Measurements from ENCODE around the gene PDIA2.
"Not testable (repeated sequence)": the region's sequence is repeated elsewhere in the genome, so short reads cannot be mapped to it uniquely, and the experiment has no call there.

PDIA2 gene

DNA sequence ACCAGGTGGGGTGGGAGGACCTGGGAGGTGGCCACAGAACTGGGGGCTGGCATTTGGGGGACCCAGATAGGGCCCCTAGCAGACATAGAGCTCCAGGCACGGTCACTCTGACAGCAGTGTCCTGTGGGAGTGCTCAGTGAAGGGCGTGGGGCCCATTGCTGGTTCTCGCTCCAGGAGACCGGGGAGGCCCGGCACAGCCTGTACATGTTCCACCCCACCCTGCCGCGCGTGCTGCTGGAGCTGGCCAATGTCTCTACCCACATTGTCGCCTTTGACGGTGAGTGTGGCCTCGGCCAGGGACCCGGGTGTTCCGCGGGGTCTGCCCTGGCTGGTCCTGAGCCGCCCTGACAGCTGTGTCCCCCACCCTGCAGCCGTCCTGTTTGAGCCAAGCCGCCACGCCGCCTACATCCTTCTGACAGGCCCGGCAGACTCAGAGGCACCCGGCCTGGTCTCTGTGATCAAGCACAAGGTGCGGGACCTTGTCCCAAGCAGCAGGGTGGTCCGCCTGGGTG is 18.5 kb upstream of the PDIA2 start:
- no peak for DNase-seq

DNA sequence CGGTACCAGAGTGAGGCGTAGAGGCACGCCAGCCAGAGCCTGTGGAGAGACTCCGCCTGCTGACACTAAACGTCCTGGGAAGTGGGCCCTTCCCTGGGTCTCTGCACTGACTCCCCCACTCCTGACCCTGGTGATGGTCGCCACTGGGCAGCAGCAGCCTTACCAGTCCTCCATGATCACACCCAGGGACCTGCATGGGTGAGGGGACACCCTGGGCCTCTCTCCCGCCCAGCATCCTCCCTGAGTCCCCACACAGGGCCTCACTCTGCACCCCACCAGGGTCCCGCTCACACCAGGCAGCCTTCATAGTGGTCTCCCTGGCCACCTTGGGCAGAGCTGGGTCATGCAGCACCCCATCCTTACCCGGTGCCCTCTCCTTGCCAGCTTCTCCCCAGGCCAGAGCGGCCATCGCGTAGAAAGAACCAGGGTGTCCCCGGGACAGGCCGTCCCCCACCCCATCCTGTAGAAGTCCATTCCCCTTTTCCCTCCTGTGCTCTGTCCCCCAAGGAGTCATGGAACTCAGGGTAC is 17.9 kb upstream of the PDIA2 start:
- DNase-seq: no peak

DNA sequence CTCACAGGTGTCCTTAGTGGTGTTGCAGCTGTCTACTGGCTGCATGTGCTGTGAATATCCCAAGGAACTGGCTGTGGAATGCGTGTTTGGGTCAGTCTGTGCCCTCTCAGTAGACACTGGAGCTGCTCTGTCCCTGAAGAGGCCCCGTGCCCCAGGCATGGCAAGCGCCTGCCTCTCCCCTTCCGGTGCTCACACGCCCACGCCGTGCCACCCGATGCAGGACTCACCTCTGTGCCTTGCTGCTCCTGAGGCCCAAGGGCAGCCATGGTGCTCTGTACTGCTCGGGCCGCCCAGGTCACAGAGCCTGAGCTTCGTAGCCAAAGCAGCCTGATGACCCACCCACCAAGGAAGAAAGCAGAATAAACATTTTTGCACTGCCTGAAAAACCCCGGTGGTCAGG is 17.3 kb upstream of the PDIA2 start:
- DNase-seq: no peak

DNA sequence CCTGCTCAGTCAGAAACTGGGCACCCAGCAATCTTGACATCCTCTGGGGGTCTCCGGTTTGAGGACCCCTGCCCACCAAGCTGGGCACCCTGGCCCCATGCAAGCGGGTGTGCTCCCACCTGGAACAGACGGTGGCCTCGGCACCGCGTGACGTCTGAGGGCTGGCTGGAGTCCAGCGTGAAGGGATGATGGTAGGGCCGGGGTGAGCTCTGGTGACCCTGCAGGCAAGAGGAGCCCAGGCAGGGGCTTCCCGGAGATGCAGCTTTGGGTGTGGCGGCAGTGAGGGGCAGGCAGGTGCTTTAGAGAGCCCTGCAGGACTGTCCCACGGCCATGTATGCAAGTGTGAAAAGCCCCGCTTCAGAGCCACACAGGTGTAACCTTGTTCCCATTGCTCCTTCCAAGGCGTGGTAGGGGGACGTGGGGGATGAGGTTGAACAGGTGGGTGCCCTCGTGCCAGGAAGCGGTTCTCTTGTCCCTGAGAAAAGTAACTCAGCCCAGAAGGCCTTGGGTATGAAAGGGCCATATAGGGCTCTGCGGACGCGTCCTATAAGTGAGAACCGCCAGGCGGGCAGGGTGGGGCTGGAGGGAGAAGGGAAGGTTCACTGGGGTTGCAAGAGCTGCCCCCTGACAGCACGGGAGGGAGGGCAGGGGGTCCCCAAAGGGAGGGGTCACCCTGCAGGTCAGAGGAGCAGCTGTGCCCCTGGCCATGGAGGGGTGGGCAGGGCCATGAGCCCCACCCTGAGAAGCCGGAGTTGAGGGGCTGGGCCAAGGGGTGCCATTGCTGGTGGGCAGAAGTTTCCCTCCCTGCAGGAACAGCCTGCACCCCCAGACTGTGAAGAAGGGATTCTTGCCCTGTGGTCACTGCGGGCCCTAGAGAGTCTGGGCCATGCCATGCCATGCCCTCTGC is 16.5 kb upstream of the PDIA2 start:
- no peak for DNase-seq

DNA sequence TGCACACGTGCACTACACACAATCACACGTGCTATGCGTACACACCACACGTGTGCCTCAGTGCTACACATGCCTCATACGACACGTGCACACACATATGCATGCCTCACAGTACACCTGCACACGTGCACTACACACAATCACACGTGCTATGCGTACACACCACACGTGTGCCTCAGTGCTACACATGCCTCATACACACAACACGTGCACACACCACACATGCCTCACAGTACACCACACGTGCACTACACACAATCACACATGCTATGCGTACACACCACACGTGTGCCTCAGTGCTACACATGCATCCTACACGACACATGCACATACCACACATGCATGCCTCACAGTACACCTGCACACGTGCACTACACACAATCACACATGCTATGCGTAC is 15.4 kb upstream of the PDIA2 start:
- not testable (repeated sequence) for DNase-seq

DNA sequence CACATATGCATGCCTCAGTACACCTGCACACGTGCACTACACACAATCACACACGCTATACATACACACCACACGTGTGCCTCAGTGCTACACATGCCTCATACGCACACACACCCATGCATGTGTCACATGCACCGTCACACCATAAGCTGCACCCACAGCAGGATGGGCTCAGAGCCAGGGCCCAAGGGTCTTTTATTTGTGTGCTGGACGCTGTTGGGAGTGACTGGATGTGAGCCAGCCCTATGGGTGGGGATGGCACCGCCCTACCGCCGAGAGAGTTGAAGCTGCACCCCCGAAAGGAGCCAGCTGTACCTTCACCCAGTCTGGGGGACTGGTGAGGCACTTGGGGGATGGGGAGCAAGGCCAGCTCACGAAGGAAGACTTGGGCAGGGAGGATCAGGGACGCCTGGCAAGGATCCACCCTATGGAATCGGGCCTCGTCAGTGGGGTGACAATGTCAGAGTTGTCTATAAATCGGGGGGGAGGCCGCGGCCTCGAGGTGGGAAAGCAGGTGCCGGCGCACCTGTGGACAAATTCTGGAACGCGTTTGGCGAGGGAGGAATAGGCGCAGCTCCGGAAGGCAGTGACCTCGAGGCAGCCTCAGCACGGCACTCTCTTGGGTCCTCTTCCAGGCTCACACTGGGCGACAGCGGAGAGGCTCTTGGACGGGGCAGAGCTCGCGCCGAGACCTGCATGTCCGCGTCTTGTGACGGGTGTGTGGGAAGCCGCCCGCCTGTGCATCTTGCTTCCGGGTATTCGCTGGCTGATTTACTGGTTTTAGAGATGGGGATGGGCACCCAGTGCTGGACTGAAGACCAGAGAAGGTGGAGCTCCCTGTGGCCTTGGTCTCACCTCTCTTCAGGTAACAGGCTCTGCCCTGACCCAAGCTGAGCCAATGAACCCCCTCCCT is 14.6 kb upstream of the PDIA2 start:
- no peak for DNase-seq

DNA sequence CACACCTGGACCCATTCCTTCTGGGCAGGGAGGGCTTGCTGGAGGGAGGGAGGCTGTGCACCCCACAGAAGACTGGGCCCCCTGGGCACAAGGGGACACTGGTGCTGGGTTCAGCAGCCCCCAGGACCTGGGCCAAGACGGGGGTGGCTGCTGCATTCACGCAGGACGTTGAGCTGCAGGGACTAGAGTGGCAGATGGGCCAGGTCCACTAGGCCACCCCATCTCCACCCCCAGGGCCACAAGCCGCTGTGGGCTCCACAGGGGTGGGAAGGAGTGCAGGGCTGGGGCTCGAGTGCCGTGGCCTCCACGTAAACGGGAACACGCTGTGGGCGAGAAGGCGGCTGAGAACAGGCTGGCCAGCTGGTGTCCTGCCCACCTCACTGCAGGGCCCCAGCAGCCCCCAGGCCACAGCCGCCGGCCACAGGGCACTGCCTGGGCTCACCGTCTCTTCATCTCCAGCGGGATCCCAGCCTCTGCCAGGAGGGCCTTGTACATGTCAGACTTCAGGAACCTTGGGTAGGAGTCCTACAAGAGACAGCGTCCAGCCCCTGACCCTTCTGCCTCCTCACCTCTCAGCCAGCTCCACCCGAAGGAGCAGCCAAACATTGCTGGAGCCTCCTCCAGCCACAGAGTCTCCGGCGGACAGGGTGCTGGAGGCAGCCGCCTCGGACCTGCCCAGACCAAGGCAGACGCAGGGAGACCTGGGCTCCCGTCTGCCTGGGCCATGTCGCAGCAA is 13.7 kb upstream of the PDIA2 start:
- DNase-seq: no peak

DNA sequence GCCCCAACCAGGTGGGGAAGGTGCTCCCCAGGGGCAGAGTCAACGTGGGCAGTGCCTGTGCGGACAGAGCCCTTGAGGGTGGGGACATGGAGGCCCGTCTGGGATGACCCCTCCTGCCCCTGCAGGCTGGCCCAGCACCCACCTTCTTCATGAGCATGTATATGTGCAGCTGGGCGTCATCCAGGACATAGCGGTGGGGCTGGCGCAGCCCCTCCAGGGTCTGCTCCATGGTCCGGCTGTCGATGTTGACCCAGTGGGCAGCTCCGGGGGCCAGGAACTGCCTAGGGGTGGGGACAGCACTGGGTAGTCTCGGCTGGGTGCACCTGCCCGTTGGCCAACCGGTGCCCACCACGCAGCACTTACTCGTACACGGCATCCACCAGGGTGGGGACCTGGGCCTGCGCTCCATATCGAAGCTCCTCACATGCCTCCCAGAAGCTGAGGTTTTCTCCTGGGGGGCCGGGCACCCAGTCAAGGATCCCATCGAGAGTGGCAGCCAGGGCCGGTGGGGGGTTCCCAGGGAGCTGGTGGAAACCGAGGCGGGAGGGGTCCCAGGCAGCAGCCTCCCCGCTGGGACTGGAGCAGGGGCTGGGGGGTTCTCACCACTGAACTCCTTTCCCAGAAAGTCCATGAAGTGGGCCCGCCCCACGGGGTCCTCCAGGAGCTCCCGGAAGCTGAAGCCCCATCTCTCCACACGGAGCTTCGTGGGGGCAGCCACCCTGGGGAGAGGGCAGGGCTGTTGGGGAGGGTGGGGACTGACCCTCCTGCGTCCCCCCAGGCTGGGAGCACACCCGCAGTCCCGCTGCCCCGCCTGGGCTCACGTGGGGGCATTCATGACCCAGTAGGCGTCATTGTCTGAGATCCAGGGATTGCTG is 12.3 kb upstream of the PDIA2 start:
- DNase-seq: no peak

DNA sequence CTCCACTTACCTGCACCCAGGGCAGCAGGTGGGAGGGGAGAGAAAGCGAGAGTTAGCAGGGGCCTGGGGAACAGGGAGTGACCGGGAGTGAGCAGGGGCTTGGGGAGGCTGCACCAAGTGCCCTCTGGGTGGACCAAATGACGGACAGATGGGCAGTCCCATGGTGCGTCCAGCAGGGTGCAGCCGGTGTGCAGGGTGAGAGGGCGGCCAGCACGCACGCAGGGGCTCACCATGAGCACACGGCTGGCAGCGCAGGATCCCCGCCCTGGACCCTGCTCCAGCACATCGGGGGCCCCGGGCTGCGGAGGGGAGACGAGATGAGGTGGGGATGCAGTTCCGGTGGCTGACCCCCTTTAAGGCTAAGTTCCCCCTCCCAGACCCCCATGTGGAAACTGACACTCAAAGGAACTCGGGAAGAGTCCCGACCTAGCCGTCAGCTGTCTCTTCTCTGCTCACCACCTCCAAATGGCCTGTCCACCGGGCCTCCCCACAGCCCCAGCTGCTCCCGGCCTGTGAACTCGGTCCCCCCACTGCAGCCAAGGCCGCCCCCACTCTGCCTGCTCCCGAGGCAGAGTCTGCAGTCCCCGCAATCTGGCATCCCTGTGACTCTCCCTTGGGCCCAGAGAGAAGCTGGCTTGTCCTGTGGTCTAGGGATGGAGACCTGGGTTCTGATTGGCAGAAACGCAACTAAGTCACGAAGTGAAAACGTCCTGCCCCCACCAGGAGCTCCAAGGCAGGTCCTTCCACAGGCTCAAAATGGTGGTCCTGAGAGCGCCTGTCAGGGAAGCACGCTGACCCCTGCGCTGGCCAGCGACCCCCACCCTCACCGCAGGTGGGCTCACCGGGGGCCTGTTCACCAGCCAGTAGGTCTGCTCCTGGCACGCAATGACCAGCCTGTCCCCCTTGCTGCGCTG is 10.1 kb upstream of the PDIA2 start:
- DNase-seq: no peak

DNA sequence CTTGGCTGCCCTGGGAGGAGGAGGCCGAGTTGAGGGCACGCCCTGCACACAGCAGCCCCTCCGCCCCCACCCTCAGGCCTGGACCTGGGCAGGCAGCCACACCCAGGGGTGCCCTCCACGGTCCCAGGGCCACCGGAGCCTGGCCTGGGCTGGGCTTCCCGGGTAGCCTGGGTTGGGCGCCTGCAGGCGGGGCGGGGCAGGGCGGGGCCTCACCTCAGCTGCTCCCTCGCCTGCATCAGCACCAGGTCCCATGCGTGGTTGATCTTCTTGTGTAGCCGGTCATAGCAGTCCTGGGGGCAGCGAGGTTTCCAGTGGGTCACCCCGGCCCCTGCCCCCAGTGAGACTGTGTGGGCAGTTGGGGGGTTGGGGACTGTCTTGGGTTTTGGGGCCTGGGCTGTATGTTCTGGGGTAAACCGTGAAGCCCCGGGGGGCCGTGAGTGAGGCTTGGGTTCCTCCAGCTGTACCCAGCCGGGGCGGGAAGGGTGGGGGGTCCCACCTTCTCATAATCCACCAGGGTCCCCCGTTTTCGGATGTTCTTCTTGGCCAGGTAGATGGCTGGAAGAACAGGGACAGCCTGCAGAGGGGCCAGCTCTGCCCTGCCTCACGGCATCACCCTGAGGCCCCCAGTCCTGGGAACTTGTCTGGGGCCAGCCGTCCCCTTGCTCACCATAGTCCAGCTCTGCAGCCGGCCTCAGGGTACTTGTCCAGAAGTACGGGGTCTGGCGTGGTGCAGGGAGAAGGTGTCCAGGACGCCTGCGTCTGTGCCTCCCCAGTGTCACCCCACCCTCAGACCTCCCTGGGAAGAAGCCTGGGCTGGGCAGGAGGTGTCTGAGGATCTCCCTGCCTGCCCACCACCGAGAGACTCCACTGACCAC is 9.2 kb upstream of the PDIA2 start:
- DNase-seq: no peak

DNA sequence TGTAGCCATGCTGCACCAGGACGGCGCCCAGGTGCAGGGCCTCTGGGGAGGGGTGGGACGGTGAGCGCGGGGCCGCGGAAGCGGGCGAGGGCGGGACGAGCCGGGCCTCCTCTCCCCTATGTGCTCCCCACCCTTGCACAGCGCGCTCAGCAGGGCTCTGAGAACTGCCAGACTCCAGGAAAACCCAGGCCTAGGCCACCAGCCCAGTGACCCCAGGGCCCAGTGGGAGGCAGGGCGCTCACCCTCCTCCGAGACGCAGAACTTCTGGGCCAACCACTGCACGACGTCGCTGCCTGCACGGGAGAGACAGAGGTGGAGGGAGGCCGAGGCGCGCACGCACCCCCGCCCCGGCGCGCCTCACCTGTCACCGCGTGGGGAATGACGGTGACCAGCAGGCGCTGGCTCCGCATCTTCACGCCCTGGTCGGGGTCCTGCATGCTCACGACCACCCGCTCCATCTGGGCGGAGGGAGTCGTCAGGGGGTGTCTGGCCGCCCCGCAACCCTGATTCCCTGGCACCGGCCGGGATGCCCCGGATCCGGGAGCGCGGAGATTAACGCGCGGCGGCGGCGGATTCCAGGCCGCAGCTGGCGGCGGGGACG is 7.8 kb upstream of the PDIA2 start:
- no peak for DNase-seq

DNA sequence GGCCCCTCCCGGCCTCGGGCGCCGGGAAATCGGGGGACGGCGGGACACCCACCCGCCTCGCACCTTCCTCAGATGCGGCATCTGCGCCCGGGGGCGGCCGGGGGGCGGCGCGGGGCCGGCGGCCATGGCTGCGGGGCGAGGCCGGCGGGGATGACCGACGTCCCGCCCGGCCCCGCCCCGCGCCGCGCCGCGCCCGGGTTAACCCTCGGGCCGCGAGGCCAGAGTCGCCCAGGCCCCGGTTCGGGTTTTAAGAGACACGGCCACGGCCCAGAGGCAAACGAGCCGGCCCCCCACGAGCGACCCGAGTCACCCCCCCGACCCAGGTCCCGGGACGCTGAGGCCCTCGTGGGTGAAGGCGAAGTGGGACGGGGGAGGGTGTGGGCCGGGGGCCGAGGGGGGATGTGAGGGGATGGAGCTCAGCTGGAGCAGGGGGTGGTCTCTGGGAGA is 7.2 kb upstream of the PDIA2 start, which contains the start of gene RGS11:
Gene RGS11, minus strand, starts transcription at position 159 of the 447 bp plus-strand sequence. Its CDS starts 33 bp downstream, at position 126.
- no peak for DNase-seq

DNA sequence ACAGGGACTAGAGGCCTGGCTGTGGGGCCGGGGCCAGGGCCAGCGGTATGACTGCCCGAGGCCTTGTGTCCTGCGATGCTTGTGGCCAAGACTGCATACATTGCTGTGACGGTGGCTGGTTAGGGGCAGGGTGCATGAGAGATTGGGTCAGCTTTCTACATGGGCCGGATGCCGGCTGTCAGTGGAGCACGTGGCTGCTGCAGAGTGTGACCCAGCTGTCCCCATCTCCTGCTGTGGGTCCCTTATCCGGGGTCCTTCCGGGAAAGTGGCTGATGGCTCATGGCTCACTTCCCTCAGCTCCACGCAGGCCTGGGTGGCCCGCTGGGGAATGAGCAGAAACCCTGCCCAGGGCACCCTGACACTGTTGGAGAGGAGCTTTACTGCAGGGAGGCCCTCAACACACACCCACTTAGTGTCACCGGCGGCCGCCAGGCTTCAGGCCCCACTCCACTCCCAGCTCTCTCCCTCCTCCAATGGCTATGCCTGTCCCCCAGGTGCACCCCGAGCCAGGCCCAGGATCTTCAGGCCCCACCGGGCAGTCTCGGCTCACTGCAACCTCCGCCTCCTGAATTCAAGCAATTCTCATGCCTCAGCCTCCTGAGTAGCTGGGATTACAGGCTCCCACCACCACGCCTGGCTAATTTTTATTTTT is 6.4 kb upstream of the PDIA2 start:
- no peak for DNase-seq

DNA sequence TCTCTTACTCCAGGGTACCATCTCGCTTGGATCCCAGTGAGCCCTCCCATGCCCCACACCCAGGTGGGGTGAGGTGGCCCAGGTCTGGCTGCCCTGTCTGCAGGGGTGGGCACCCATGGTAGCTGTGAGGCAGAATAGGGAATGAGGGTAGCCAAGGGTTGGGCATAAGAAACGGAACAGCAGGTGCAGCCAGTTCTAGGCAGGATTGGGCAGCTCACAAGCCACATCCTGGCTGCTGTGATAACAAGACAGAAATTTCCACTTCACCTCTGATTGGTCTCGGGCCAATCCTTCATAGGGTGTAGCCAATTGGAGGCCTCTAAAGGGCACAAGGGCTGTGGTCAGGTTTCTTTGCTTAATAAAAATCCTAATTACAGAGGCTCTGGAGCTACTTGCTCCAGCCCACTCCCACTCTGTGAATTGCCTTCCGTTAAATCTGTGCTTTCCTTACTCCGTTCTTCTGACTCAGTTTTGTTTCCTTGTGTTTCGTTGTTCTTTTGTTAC is 4.0 kb upstream of the PDIA2 start:
- no peak for DNase-seq

DNA sequence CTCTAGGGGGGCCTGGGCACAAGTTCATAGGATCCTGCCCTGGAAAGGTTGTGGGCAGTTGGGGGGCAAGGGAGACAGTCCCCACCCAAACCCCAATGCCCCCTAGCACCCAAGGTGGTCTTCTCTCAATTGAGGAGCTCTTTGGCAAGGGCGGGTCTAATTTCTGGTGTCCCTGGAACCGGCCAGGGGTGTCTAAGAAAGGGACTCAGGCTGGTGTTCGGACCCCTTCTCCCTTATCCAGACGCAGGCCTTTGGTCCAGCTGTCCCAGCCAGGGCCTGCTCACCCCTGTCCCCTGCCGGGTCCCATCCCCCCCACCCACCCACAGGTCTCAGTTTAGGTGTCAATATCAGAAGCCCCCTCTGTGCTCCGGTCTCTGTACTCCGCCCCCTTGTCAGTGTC is 3.4 kb upstream of the PDIA2 start:
- no peak for DNase-seq

DNA sequence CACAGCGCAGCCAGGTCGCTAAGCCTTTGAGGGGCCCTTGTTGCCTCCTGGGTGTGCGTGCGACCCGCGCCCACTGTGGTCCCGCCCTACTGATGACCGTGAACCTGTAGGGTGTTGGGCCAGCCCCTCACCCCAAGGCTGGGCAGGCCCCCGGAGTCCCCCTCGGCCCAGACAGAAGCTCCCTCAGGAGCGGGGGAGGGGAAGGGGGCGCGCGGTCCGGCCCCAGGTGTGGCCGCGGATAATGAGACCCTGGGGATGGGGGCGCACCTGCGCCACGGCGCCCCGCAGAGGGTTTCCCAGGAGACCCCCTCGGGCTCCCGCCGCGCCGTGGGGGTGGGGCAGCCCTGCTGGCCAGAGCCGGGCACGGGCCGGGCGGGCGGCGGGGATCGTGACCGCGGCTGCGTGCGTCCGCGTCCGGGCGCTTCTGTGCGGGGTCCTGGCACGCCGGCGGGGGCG is 2.9 kb upstream of the PDIA2 start:
- no peak for DNase-seq

DNA sequence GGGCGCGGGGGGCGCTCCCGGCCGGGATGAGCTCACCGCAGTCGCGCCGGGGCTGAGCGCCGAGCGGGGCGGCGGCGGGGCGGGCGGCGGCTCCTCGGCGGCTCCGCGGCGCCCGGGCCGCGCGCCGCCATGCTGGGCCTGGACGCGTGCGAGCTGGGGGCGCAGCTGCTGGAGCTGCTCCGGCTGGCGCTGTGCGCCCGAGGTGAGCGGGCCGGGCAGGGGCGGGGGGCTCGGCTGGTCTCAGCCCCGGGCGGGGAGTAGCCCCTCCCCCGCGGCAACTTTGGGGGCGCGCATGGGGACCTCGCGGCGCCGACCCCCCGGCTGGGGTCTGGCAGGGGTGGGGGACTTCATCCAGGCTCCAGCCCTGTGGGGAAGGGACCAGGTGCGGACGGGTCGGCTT is 2.4 kb upstream of the PDIA2 start, which contains the start of gene ARHGDIG:
Gene ARHGDIG, plus strand, starts transcription at position 40 of the 400 bp plus-strand sequence. Its CDS starts 90 bp downstream, at position 130.
- no peak for DNase-seq

All from NCI-H2227 treated with DMSO at 0.1 percent for 48 hours (cell line).